Activated T-cell treated with anti-CD3 and anti-CD28 coated beads, Interleukin-2, amount 50 U/mL, for 48 hours (primary cell): Measurements from ENCODE around the gene UBN2.

Experiments
- DNase-seq, 2 experiments: peaks; one replicate each; pipeline ENCODE4 v3.0.0-alpha.2; 2020

Gene UBN2

GRCh38 chr7:139232904-139233303 lies 1.9 kb downstream of the UBN2 start:
- no peak for DNase-seq

- no peak for DNase-seq
Measured at GRCh38 chr7:139241258-139241657, 10.2 kb downstream of the UBN2 start.

- no peak for DNase-seq
Measured at GRCh38 chr7:139242741-139243281, 11.8 kb downstream of the UBN2 start.

GRCh38 chr7:139245401-139245800 lies 14.4 kb downstream of the UBN2 start:
- DNase-seq, result no peak

- DNase-seq, result no peak
Measured at GRCh38 chr7:139246494-139246893, 15.5 kb downstream of the UBN2 start.

- DNase-seq, result no peak
Measured at GRCh38 chr7:139246905-139247304, 15.9 kb downstream of the UBN2 start.

- DNase-seq, result no peak
Measured at GRCh38 chr7:139249179-139249810, 18.3 kb downstream of the UBN2 start.

GRCh38 chr7:139252451-139252850 lies 21.4 kb downstream of the UBN2 start:
- DNase-seq, result no peak

- no peak for DNase-seq
Measured at GRCh38 chr7:139254281-139254680, 23.2 kb downstream of the UBN2 start.

- DNase-seq, result no peak
Measured at GRCh38 chr7:139254728-139255127, 23.7 kb downstream of the UBN2 start.

- no peak for DNase-seq
Measured at GRCh38 chr7:139255290-139255689, 24.3 kb downstream of the UBN2 start.

- no peak for DNase-seq
Measured at GRCh38 chr7:139259142-139259541, 28.1 kb downstream of the UBN2 start.

- no peak for DNase-seq
Measured at GRCh38 chr7:139264220-139264619, 33.2 kb downstream of the UBN2 start.

GRCh38 chr7:139265673-139266072 lies 34.6 kb downstream of the UBN2 start:
- no peak for DNase-seq

- no peak for DNase-seq
Measured at GRCh38 chr7:139271718-139272628, 40.9 kb downstream of the UBN2 start.

GRCh38 chr7:139284252-139284896 lies 53.3 kb downstream of the UBN2 start:
- DNase-seq, result no peak

GRCh38 chr7:139286144-139286543 lies 55.1 kb downstream of the UBN2 start:
- no peak for DNase-seq

- DNase-seq, result no peak
Measured at GRCh38 chr7:139292821-139293220, 61.8 kb downstream of the UBN2 start.

- DNase-seq, result no peak
Measured at GRCh38 chr7:139293534-139293933, 62.5 kb downstream of the UBN2 start.

GRCh38 chr7:139294241-139294640 lies 63.2 kb downstream of the UBN2 start:
- no peak for DNase-seq

GRCh38 chr7:139294951-139295575 lies 64.0 kb downstream of the UBN2 start:
- DNase-seq, result no peak

GRCh38 chr7:139297795-139298194 lies 66.8 kb downstream of the UBN2 start:
- DNase-seq, result no peak

- no peak for DNase-seq
Measured at GRCh38 chr7:139299296-139299695, 68.3 kb downstream of the UBN2 start.
